Testis (tissue), 3 donors: ENCODE measurements around the gene ZNF823. TPM values are rescaled to one million over a fixed set of nuclear protein-coding genes. Genes with fewer than 3 reads are reported as not detected.

Source experiments
- DNase-seq: peaks from one replicate; pipeline ENCODE4 v3.0.0-alpha.2; 2019
- H3K27ac ChIP-seq, 2 donors: fragments of 200-600 bp; sonication (generic); one replicate each; pipeline ENCODE4 v1.5.1; 2019
- H3K27me3 ChIP-seq: fragments of 200-600 bp; sonication (generic); one replicate; pipeline ENCODE4 v1.5.1; 2019
- H3K36me3 ChIP-seq: fragments of 200-600 bp; sonication (generic); one replicate; pipeline ENCODE4 v1.5.1; 2017; ENCODE audit warnings: low read depth; ENCODE audit errors: missing control alignments
- H3K4me1 ChIP-seq: fragments of 200-600 bp; sonication (generic); one replicate; pipeline ENCODE4 v1.5.1; 2019
- H3K4me3 ChIP-seq, 2 donors: fragments of 200-600 bp; sonication (generic); one replicate each; pipeline ENCODE4 v1.5.1; 2017 to 2019
- H3K9me3 ChIP-seq: fragments of 200-600 bp; sonication (generic); one replicate; pipeline ENCODE4 v1.5.1; 2017
- CTCF ChIP-seq, 3 experiments: fragments of 450-650 bp in 2 of 3; fragments of 200-600 bp in 1 of 3; sonication (generic) in 1 of 3; IDR thresholded peaks; one replicate each; pipeline ENCODE4 v1.5.1; 2016 to 2019; ENCODE audit warnings: antibody characterized with exemption in 3 of 3, mild to moderate bottlenecking in 2 of 3, moderate library complexity in 1 of 3
- POLR2A ChIP-seq: fragments of 450-650 bp; IDR thresholded peaks from one replicate; pipeline ENCODE4 v1.6.1; 2017; ENCODE audit warnings: antibody characterized with exemption, mild to moderate bottlenecking, moderate library complexity
- WGBS, 2 donors: methylation state at CpG; one replicate each; pipeline ENCODE4 v1.1.5; 2018; 5-methylcytosine and 5-hydroxymethylcytosine counted together
- intact Hi-C: fragments of 100-400 bp; cut with DNase I; formaldehyde crosslinking; loops from one replicate; pipeline ENCODE4 v1.15.1; 2023; ENCODE audit warnings: low total_unique reads
- polyA plus RNA-seq: library from polyadenylated mRNA; stranded (reverse); fragments of 350-450 nt; fragmentation: Illumina TruSeq; extraction: RNeasy Lipid Tissue Mini Kit (QIAGEN cat#74804); gene quantifications from one replicate; pipeline ENCODE4 v1.2.3, GENCODE V29; 2014; ENCODE audit warnings: low read depth, low replicate concordance; ENCODE audit not compliant: insufficient read depth
- total RNA-seq, 2 donors: library from RNA; depleted of rRNA; stranded (reverse); fragments of >200 nt; gene quantifications; one replicate each; pipeline ENCODE4 v1.2.3, GENCODE V29; 2016

ZNF823 gene
- total and polyA plus RNA-seq, 3 donors from 2014 or later, result 1.6 to 5.2 (median 2.1) TPM

GRCh38 chr19:11694533-11695439, 44.0 kb downstream of the ZNF823 start:
- peak; percentile 100 for DNase-seq
- 2 to 3% methylated on average over 25 to 59 of the region's 61 CpGs for WGBS, 2 donors
- H3K36me3 ChIP-seq, result no peaks in the 10 kb centered on the region

DNA sequence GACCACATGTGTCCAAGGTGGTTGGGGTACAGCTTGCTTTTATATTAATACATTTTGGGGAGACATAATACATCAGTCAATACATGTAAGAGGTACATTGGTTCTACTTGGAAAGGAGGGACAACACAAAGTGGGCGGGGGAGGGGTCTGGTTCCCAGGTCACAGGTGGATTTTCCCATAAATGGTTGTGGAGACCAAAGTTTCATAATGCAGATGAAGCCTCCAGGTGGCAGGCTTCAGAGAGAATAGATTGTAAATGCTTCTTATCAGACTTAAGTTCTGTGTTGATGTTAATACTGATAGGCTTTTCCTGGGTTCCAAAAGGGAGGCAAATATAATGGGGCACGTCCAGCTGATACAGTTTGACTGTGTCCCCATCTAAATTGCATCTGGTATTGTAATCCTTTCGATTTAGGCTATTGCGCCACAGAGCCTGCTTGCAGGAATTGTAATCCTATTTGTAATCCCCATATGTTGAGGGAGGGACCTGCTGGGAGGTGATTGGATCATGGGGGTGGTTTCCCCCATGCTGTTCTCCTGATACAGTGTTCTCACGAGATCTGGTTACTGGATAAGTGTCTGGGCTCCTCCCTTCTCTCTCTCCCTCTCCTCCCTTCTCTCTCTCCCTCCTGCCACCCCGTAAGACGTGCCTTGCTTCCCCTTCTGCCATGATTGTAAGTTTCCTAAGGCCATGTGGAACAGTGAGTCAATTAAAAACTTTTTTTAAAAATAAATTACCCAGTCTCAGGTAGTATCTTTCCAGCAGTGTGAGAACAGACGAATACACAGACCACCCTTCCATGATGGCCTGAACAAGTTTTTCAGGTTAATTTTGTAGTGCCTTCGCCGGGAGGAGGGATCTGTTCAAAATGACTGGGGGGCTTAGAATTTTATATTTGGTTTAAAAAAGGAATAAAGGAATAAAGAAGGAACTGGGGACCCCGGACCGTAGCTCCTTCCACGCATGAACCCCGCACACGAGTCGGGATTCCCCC, 44.9 kb downstream of the ZNF823 start:
- intact Hi-C loops, result no loop called here
- TF ChIP-seq CTCF (IDR thresholded peaks at IDR 0.05) (no peak), POLR2A (no peak)
- no peaks in the 10 kb centered on the region for H3K9me3 ChIP-seq
- H3K27me3 ChIP-seq, result no peaks in the 10 kb centered on the region
- no peaks in the 10 kb centered on the region for H3K36me3 ChIP-seq
- H3K4me3 ChIP-seq, result peak overlapping the region; percentile 73 to 82
- peak overlapping the region; percentile 47 to 84 for H3K27ac ChIP-seq
- 18 to 23% methylated on average over 13 to 16 of the region's 16 CpGs for whole genome bisulfite sequencing, 2 donors
- H3K4me1 ChIP-seq, result peaks cover 5% of the 10 kb centered on the region
- DNase-seq, result no peak

More at GRCh38 chr19:11694533-11695439, 44.0 kb downstream of the ZNF823 start:
- intact Hi-C loops, result no loop called here
- peak overlapping the region; percentile 47 to 84 for H3K27ac ChIP-seq
- H3K27me3 ChIP-seq, result no peaks in the 10 kb centered on the region
- peaks cover 5% of the 10 kb centered on the region for H3K4me1 ChIP-seq
- no peaks in the 10 kb centered on the region for H3K9me3 ChIP-seq
- peak overlapping the region; percentile 73 to 82 for H3K4me3 ChIP-seq
- TF ChIP-seq CTCF (IDR thresholded peaks at IDR 0.05) (no peak), POLR2A (peak; percentile 36)

GRCh38 chr19:11692127-11692790, 46.5 kb downstream of the ZNF823 start:
- no peaks in the 10 kb centered on the region for H3K27me3 ChIP-seq
- no peak overlapping the region for H3K4me3 ChIP-seq
- no peaks in the 10 kb centered on the region for H3K9me3 ChIP-seq
- TF ChIP-seq CTCF (IDR thresholded peaks at IDR 0.05), result no peak
- TF ChIP-seq POLR2A, result no peak
- 67 to 68% methylated on average over 11 of the region's 11 CpGs for WGBS, 2 donors
- intact Hi-C loops, result no loop called here
- no peak for DNase-seq
- H3K27ac ChIP-seq, result no peak overlapping the region
- peaks cover 5% of the 10 kb centered on the region for H3K4me1 ChIP-seq
- no peaks in the 10 kb centered on the region for H3K36me3 ChIP-seq

DNA sequence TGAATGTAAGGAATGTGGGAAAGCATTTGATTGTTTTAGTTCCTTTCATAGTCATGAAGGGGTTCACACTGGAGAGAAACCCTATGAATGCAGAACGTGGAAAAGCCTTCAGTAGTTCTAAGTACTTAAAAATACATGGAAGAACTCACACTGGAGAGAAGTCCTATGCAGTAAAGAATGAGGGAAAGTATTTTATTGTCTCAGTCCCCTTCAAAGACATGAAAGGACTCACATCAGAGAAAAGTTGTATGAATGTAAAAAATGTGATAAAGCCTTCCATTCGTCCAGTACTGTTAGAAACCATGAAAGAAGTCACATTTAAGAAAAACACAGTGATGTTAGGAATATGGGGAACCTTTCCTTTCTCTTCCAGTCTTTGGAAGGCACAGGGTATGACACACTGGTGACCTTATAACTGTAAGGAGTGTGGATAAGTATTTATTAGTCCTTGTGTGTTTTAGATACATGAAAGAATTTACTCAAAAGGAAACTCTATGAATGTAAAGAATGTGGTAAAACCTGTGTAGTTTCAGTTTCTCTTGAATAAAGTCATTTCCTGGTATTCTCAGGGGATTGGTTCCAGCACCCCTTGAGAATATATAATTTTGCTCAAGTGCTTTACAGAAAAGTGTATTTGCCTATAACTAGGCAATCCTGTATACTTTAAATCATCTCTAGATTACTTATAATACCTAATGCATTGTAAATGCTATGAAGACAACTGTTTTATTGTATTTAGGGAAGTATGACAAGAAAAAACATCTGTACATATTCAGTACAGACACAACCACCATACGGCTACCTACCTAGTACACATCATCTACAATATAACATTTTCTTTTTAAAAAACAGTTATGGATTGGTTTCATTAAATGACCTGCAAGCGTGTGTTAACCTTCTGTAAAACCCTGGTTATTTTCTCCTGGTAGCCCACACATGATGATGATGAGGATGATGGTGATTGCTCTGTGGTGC, 52.8 kb downstream of the ZNF823 start:
- WGBS, 2 donors, result 94 to 95% methylated on average over 4 of the region's 4 CpGs
- Histone ChIP-seq H3K27me3 (no peaks in the 10 kb centered on the region), H3K27ac (no peak overlapping the region), H3K4me3 (no peak overlapping the region), H3K4me1 (no peaks in the 10 kb centered on the region), H3K36me3 (no peaks in the 10 kb centered on the region), H3K9me3 (no peaks in the 10 kb centered on the region)
- intact Hi-C loops, result no loop called here
- DNase-seq, result no peak
- TF ChIP-seq POLR2A (no peak), CTCF (IDR thresholded peaks at IDR 0.05) (no peak)
